Loucy (cell line): Measurements from ENCODE around the gene FAM3C.

ENCODE experiments used
- H2AFZ ChIP-seq: fragments of 200-600 bp; sonication (generic); 2 replicates; pipeline ENCODE4 v1.6.0; 2016; ENCODE audit warnings: antibody characterized with exemption, mild to moderate bottlenecking, low read length, moderate library complexity
- H3F3A ChIP-seq: fragments of 200-600 bp; 2 replicates; pipeline ENCODE4 v1.6.0; 2016; ENCODE audit warnings: antibody characterized with exemption, low read depth, mild to moderate bottlenecking
- H3K27me3 ChIP-seq: fragments of 200-600 bp; sonication (generic); 2 replicates; pipeline ENCODE4 v1.6.1; 2014; ENCODE audit warnings: low read length, mild to moderate bottlenecking; ENCODE audit not compliant: insufficient read depth, poor library complexity, severe bottlenecking
- H3K36me3 ChIP-seq: fragments of 200-600 bp; sonication (generic); 2 replicates; pipeline ENCODE4 v1.6.1; 2016; ENCODE audit warnings: low read length; ENCODE audit not compliant: insufficient read depth
- H3K4me1 ChIP-seq: fragments of 200-600 bp; sonication (generic); 2 replicates; pipeline ENCODE4 v1.5.1; 2014; ENCODE audit warnings: low read length, mild to moderate bottlenecking; ENCODE audit not compliant: insufficient read depth, poor library complexity, severe bottlenecking
- H3K4me2 ChIP-seq: fragments of 200-600 bp; sonication (generic); 2 replicates; pipeline ENCODE4 v1.6.0; 2014; ENCODE audit warnings: antibody characterized with exemption, low read length, low read depth, mild to moderate bottlenecking; ENCODE audit not compliant: poor library complexity, severe bottlenecking
- H3K4me3 ChIP-seq: fragments of 200-600 bp; sonication (generic); 2 replicates; pipeline ENCODE4 v1.5.1; 2014; ENCODE audit warnings: low read length, mild to moderate bottlenecking, mixed read lengths; ENCODE audit not compliant: poor library complexity, severe bottlenecking
- H3K79me2 ChIP-seq: fragments of 200-600 bp; sonication (generic); 2 replicates; pipeline ENCODE4 v1.6.1; 2014; ENCODE audit warnings: low read length; ENCODE audit not compliant: insufficient read depth
- H3K9ac ChIP-seq: fragments of 200-600 bp; sonication (generic); 2 replicates; pipeline ENCODE4 v1.6.0; 2014; ENCODE audit warnings: mild to moderate bottlenecking, low read depth, low read length, moderate library complexity; ENCODE audit not compliant: poor library complexity, severe bottlenecking
- H3K9me2 ChIP-seq: fragments of 200-600 bp; sonication (generic); replicated peaks from 2 replicates; pipeline ENCODE4 v1.6.1; 2016; ENCODE audit warnings: low read depth, low read length, mixed read lengths
- H3K9me3 ChIP-seq: fragments of 200-600 bp; sonication (generic); 2 replicates; pipeline ENCODE4 v1.6.1; 2014; ENCODE audit warnings: mild to moderate bottlenecking, antibody characterized with exemption, low read length, low read depth; ENCODE audit not compliant: insufficient read depth
- H4K20me1 ChIP-seq: fragments of 200-600 bp; sonication (generic); 2 replicates; pipeline ENCODE4 v1.6.0; 2014; ENCODE audit warnings: antibody characterized with exemption, low read length, mild to moderate bottlenecking; ENCODE audit not compliant: insufficient read depth, poor library complexity, severe bottlenecking
- CTCF ChIP-seq: fragments of 200-600 bp; sonication (generic); conservative IDR thresholded peaks from 2 replicates; pipeline ENCODE4 v1.5.1; 2014; ENCODE audit warnings: mild to moderate bottlenecking, antibody characterized with exemption, low read length
- EZH2phosphoT487 ChIP-seq: fragments of 200-600 bp; IDR thresholded peaks from 2 replicates; pipeline ENCODE4 v1.6.1; 2018; ENCODE audit warnings: antibody characterized with exemption, mild to moderate bottlenecking, moderate library complexity, borderline replicate concordance

FAM3C gene

DNA sequence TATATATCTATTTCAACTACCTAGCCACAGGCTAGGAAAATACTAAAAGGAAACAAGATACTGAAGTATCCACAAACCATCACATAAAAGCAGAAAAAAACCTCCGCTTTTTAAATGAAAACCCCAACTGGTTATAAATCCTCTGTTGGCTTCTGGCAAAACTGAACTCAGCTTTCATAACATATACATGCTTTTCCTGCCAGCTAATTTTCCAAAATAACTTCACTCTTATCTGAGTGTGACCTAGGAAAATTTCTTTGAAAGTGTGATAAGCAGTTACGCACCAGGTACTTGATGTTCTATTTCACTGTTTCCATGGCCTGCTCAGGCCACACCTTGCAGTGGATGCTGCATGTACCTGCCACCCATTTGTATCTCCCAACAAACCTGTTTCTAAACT is 11.8 kb downstream of the FAM3C start:
- no peak overlapping the region for H3K4me3 ChIP-seq
- H3K9me2 ChIP-seq = no peaks in the 10 kb centered on the region
- H3K9ac ChIP-seq = no peak overlapping the region
- no peaks in the 10 kb centered on the region for H3K27me3 ChIP-seq
- H3K4me2 ChIP-seq = peak overlapping the region; percentile 13
- peaks cover 37% of the 10 kb centered on the region for H3K79me2 ChIP-seq
- H4K20me1 ChIP-seq = peaks cover 18% of the 10 kb centered on the region
- H2AFZ ChIP-seq = no peak overlapping the region
- no peaks in the 10 kb centered on the region for H3K9me3 ChIP-seq
- no peaks in the 10 kb centered on the region for H3F3A ChIP-seq
- TF ChIP-seq CTCF = no peak
- TF ChIP-seq EZH2phosphoT487 = no peak
- H3K36me3 ChIP-seq = peaks cover 3% of the 10 kb centered on the region; the same call in 1 of the 2 replicates
- peaks cover 45% of the 10 kb centered on the region for H3K4me1 ChIP-seq

- H3K9ac ChIP-seq = no peak overlapping the region
- H3K27me3 ChIP-seq = no peaks in the 10 kb centered on the region
- H3F3A ChIP-seq = no peaks in the 10 kb centered on the region
- H3K4me3 ChIP-seq = no peak overlapping the region
- TF ChIP-seq EZH2phosphoT487 (no peak), CTCF (no peak)
- no peaks in the 10 kb centered on the region for H3K9me3 ChIP-seq
- peaks cover 18% of the 10 kb centered on the region for H4K20me1 ChIP-seq
- H3K9me2 ChIP-seq = no peaks in the 10 kb centered on the region
- H3K79me2 ChIP-seq = peaks cover 31% of the 10 kb centered on the region
- peaks cover 4% of the 10 kb centered on the region; the same call in 1 of the 2 replicates for H3K36me3 ChIP-seq
- H3K4me2 ChIP-seq = peak overlapping the region; percentile 18
- peaks cover 45% of the 10 kb centered on the region for H3K4me1 ChIP-seq
- H2AFZ ChIP-seq = no peak overlapping the region
These were observed 12.7 kb downstream of the FAM3C start for GRCh38 chr7:121383235-121383910.

DNA sequence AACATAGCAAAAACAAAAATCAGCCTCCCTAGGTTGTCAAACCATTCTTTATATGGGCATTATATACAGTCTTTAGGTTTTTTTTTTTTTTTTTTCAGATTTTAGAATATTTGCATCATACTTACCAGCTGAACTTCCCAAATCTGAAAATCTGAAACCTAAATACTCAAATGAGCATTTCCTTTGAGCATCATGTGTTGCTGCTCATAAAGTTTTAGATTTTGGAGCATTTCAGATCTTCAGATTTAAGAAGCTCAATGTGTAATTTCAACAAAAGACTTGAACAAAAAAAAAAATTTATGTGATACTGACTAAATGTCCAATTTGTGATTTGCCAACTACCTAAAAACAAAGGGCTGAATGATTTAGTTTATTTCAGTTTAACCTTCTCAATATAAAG is 13.6 kb downstream of the FAM3C start:
- no peak overlapping the region for H2AFZ ChIP-seq
- no peak overlapping the region for H3K9ac ChIP-seq
- H3K4me1 ChIP-seq = peaks cover 41% of the 10 kb centered on the region
- H3K9me2 ChIP-seq = no peaks in the 10 kb centered on the region
- peaks cover 17% of the 10 kb centered on the region for H4K20me1 ChIP-seq
- no peaks in the 10 kb centered on the region for H3F3A ChIP-seq
- TF ChIP-seq CTCF = no peak
- no peak for TF ChIP-seq EZH2phosphoT487
- no peak overlapping the region for H3K4me3 ChIP-seq
- H3K27me3 ChIP-seq = no peaks in the 10 kb centered on the region
- H3K9me3 ChIP-seq = no peaks in the 10 kb centered on the region
- peaks cover 22% of the 10 kb centered on the region for H3K79me2 ChIP-seq
- no peak overlapping the region for H3K4me2 ChIP-seq
- peaks cover 13% of the 10 kb centered on the region; the same call in 1 of the 2 replicates for H3K36me3 ChIP-seq
